Upper lobe of right lung (tissue), 1 donor: ENCODE measurements around the gene ARHGAP24. TPM values are rescaled to one million over a fixed set of nuclear protein-coding genes. Genes with fewer than 3 reads are reported as not detected.

Source experiments
- ATAC-seq: fragments of 200-7000 bp; cut with Tn5 transposase; one replicate; pipeline ENCODE4 v1.9.1; 2020; ENCODE audit warnings: mild to moderate bottlenecking, moderate library complexity
- DNase-seq: peaks from one replicate; pipeline ENCODE4 v3.0.0-alpha.2; 2020
- H3K27ac ChIP-seq: fragments of 200-600 bp; one replicate; pipeline ENCODE4 v1.8.0; 2022
- H3K27me3 ChIP-seq: fragments of 200-600 bp; one replicate; pipeline ENCODE4 v1.8.0; 2022; ENCODE audit warnings: mild to moderate bottlenecking
- H3K36me3 ChIP-seq: fragments of 200-600 bp; one replicate; pipeline ENCODE4 v1.8.0; 2022
- H3K4me1 ChIP-seq: fragments of 200-600 bp; one replicate; pipeline ENCODE4 v1.8.0; 2022
- H3K4me3 ChIP-seq: fragments of 200-600 bp; one replicate; pipeline ENCODE4 v1.8.0; 2022; ENCODE audit warnings: mild to moderate bottlenecking
- H3K9me3 ChIP-seq: fragments of 200-600 bp; one replicate; pipeline ENCODE4 v1.8.0; 2022
- intact Hi-C: fragments of 100-400 bp; cut with DNase I; formaldehyde crosslinking; loops from one replicate; pipeline ENCODE4 v1.11.0; 2022
- total RNA-seq: library from RNA; stranded (reverse); fragmentation: NEBNext Ultra II Directional; extraction: Animal tissue kit (Norgen Biotek cat#: 25700); gene quantifications from one replicate; pipeline ENCODE4 v1.2.1, GENCODE V29; 2021
- TF ChIP-seq, protein P1 (sequence below): fragments of 200-600 bp; IDR thresholded peaks from one replicate; pipeline ENCODE4 v1.8.0; 2022; ENCODE audit warnings: antibody characterized with exemption
- donor health status: DM: no; HTN: yes; CAD: no; lungs with severe emphysema.

The ARHGAP24 gene
- total RNA-seq, 1 donor from 2014 or later = 29.8 TPM

DNA sequence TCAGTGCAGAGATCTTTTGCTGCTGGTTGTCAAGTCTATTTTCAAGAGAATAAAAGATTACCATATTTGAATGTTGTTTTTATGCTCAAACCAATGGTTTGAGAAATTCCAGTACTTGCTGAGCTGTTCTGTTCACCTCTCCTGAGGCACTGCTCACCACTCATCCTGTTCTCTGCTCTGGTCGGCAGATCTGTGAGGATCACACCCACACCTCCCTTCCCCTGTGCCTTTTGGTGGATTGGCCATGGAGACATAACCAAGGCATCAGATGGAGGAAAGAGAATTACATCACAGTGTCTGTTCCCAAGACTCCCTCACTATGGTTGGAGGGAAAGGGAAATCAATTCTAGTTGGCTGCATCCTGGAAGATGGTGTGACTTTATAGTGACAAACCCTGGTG, 391.6 kb downstream of the ARHGAP24 start:
- TF ChIP-seq, protein P1, sequence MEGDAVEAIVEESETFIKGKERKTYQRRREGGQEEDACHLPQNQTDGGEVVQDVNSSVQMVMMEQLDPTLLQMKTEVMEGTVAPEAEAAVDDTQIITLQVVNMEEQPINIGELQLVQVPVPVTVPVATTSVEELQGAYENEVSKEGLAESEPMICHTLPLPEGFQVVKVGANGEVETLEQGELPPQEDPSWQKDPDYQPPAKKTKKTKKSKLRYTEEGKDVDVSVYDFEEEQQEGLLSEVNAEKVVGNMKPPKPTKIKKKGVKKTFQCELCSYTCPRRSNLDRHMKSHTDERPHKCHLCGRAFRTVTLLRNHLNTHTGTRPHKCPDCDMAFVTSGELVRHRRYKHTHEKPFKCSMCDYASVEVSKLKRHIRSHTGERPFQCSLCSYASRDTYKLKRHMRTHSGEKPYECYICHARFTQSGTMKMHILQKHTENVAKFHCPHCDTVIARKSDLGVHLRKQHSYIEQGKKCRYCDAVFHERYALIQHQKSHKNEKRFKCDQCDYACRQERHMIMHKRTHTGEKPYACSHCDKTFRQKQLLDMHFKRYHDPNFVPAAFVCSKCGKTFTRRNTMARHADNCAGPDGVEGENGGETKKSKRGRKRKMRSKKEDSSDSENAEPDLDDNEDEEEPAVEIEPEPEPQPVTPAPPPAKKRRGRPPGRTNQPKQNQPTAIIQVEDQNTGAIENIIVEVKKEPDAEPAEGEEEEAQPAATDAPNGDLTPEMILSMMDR = no peak
- Histone ChIP-seq H3K4me3 (no peak overlapping the region), H3K4me1 (no peaks in the 10 kb centered on the region), H3K27me3 (no peaks in the 10 kb centered on the region), H3K27ac (no peak overlapping the region), H3K36me3 (no peaks in the 10 kb centered on the region), H3K9me3 (no peaks in the 10 kb centered on the region)
- ATAC-seq = no peak
- DNase-seq = no peak
- intact Hi-C loops = no loop called here

DNA sequence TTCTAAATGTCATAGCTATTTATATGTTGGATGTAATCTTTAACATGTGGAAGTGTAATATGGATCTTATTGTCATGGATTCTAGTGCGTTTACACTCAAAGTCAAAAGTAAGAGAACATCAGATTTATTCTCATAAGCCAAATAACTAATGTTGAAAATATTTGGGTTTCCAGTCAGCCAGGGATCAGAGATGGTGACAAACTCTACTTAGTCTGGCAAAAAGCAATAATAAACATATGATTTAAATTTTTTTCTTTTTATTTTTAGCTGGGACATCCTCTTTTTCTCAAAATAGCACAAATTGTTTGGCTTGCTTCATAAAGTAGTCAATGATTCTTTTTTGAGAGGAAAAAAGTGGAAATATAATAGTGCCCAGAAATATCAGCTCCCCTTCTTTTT, 392.3 kb downstream of the ARHGAP24 start:
- Histone ChIP-seq H3K4me1 (no peaks in the 10 kb centered on the region), H3K9me3 (no peaks in the 10 kb centered on the region), H3K27ac (no peak overlapping the region), H3K27me3 (no peaks in the 10 kb centered on the region), H3K4me3 (no peak overlapping the region), H3K36me3 (no peaks in the 10 kb centered on the region)
- DNase-seq = no peak
- no peak for ATAC-seq
- intact Hi-C loops = no loop called here
- TF ChIP-seq, protein P1 = no peak

DNA sequence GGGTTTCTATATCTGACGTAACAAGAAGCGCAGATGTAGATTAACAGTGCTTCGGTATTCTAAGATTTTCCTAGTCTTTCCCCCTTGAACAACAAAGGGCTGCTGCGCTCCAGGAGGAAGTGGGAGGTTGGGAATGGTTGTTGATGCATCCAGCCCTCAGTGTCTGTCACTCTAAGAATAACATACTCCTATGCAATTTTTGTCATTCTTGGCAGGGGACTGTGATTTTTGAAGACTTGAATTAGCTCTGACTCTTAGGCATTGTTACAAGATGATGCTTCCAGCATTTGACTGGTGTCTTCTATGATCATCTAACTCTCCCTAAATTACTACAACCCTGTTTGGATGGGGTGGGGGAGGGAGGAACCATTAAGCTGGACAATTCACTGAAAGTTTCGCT, 394.2 kb downstream of the ARHGAP24 start:
- TF ChIP-seq, protein P1 = no peak
- H3K27ac ChIP-seq = no peak overlapping the region
- ATAC-seq = no peak
- no peaks in the 10 kb centered on the region for H3K4me1 ChIP-seq
- no peak for DNase-seq
- H3K4me3 ChIP-seq = no peak overlapping the region
- no peaks in the 10 kb centered on the region for H3K36me3 ChIP-seq
- H3K27me3 ChIP-seq = no peaks in the 10 kb centered on the region
- no peaks in the 10 kb centered on the region for H3K9me3 ChIP-seq
- intact Hi-C loops = no loop called here

DNA sequence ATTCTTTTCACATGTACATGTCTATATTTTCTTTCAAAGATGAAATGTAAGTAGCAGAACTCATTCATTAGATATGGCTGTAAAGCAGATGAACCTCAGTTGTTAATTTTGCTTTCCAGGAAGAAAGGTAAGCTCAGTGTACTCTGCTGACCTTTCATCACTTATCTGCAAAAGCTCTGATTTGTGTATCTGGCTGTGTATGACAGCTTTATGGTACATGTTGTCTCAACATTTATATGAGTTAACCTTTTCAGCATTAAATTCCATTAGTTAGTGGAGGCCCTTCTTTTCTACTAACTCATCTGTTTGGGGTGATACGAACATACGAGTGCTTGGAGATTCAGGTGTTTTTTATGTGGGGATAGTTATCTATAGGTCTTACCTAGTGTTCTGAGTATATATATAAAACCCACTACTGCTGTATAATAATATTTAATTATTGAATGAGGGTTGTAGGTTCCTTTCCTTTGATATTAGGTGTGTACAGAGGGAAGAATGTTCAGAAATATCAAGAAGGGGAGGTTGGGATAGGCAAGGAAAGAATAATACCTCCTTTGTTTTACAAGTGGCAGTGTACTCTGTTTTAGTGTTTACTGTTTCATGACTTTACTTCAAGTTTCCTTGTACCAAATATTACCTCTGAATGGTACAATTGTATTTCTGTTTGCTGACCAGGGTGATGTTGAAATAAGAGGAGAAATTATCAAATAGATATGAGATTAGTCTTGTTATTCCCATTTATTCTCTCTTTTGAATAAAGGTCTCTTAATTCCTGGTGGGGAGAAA, 395.5 kb downstream of the ARHGAP24 start:
- TF ChIP-seq, protein P1 = no peak
- H3K36me3 ChIP-seq = no peaks in the 10 kb centered on the region
- no peaks in the 10 kb centered on the region for H3K9me3 ChIP-seq
- no peak overlapping the region for H3K27ac ChIP-seq
- intact Hi-C loops = no loop called here
- no peaks in the 10 kb centered on the region for H3K27me3 ChIP-seq
- ATAC-seq (no peak), DNase-seq (no peak)
- no peak overlapping the region for H3K4me3 ChIP-seq
- H3K4me1 ChIP-seq = no peaks in the 10 kb centered on the region

DNA sequence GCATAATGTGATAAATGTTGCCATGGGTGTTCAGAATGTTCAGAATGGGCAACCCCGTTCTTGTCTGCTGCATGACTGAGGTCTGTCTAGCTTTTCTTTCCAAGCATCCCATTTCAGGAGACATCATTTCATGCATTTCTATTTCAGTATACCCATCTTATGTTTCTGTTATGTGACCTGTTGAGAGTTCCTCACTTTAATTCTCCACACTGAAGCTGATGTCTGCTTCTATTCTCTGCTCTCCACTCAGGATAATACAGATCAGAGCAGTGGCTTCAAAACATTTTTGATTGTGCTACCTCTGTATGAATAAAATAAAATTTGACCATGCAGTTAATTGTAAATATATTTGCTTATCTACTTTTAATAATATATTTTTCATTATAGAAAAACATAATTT, 398.6 kb downstream of the ARHGAP24 start:
- intact Hi-C loops = no loop called here
- ATAC-seq (no peak), DNase-seq (no peak)
- Histone ChIP-seq H3K4me1 (no peaks in the 10 kb centered on the region), H3K27ac (no peak overlapping the region), H3K27me3 (no peaks in the 10 kb centered on the region), H3K36me3 (no peaks in the 10 kb centered on the region), H3K4me3 (no peak overlapping the region), H3K9me3 (no peaks in the 10 kb centered on the region)
- TF ChIP-seq, protein P1 = no peak
